ENCODE measurements around the gene PAX4.
"Not testable (repeated sequence)": the region's sequence is repeated elsewhere in the genome, so short reads cannot be mapped to it uniquely, and the experiment has no call there.

Gene PAX4

DNA sequence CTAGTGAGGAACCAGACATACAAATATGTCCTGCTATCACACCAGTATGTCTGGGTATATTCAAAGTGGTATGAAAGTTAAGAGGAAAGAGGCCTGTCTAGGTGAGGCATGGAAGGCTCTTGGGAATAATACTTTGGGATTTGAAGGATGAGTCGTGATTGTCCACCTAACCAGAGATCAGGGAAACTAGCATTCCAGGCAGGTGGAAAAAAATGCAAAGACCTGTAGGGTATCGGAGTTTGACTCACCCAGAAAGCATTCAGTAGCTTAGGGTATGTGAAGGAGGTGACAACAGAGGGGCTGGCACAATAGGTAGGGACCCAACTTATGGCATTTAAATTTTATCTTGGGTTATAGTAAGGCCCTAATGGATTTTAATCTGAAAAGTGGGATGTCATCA lies 31.6 kb downstream of the PAX4 start:
- no peak for DNase-seq (ENCODE audit: low read depth in 1 of 2, low spot score in 1 of 2)

GRCh38 chr7:127585044-127585953 lies 32.6 kb downstream of the PAX4 start, which contains the start of gene GCC1:
Gene GCC1 (minus strand): TSS chr7:127585596. CDS start chr7:127585182, 414 bp downstream.
- DNase-seq (ENCODE audit: low read depth in 1 of 2, low spot score in 1 of 2), result peak; percentile 87 to 95

- DNase-seq (ENCODE audit: low read depth in 1 of 2, low spot score in 1 of 2), result no peak
These were observed 33.3 kb downstream of the PAX4 start for GRCh38 chr7:127584648-127585043.

DNA sequence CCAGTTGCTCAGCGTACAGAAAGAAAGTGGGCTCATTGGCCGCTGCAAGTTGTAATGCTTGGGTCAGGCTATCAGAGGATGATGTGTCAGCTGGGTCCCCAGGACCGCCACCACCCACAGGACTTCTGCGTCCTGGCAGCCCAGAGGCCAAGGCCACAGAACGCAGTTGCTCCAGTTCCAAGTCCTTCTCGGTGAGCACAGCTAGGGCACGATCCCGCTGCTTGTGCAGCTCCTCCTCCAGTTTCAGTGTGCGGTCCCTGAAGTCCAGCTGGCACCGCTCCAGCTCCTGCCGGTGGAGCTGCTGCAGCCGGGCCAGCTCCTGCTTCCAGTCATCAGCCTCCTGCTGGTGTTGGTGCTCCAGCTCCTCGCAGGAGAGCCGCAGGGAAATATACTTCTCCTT lies 35.6 kb downstream of the PAX4 start:
- DNase-seq (ENCODE audit: low read depth in 1 of 2, low spot score in 1 of 2), result no peak

- no peak for DNase-seq (ENCODE audit: low read depth in 1 of 2, low spot score in 1 of 2)
These were observed 36.2 kb downstream of the PAX4 start for GRCh38 chr7:127581716-127582115.

DNA sequence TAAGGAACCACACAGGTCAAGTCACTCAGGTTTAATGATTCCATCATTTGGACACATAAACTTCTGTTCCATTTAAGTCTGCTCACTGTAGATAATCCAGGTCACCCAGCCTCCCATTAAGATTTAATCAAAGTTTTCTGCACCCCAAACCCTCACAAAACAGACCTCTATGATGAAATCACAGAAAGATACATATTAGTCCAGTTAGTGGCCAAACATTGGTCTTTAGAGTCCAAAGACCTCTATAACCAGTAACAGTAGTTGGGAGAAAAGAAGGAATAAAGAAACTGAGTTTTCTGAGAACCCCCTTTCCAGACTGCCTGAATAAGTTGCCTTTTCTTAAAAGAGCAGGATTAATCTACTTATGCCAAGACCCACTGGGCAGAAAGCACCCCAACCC lies 37.3 kb downstream of the PAX4 start:
- DNase-seq (ENCODE audit: low read depth in 1 of 2, low spot score in 1 of 2), result no peak

GRCh38 chr7:127578711-127579275 lies 39.1 kb downstream of the PAX4 start:
- DNase-seq (ENCODE audit: low read depth in 1 of 2, low spot score in 1 of 2), result no peak

DNA sequence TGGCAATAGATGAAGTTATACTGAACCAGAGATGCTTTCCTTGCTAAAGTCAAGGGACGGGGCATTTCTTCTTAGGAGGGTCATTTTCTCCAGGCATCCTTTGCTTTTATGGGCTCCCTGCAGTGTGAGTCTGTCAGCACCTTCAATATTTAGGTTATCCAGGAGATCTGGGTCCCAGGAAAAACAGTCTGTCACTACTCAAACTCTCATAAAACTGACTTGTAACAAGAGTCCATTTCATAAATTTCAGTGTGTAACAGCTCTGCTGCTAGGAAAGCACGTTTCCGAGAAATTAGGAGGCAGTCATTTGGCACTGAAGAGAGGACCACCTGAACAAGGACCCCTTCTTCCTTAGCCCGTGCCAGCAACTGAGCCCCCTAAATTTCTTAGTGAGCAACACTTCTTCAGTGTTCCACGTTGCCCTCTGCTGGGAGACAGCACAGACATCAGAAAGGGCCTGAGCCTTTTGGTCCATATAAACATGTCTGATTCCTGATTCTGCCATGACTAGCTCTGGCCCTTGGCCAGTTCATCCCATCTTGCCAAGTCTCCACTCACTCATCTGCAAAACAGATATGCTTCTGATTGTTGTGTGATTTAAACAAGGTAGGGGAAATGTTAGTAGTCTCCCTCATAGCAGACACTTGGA lies 39.8 kb downstream of the PAX4 start:
- no peak for DNase-seq (ENCODE audit: low read depth in 1 of 2, low spot score in 1 of 2)

DNA sequence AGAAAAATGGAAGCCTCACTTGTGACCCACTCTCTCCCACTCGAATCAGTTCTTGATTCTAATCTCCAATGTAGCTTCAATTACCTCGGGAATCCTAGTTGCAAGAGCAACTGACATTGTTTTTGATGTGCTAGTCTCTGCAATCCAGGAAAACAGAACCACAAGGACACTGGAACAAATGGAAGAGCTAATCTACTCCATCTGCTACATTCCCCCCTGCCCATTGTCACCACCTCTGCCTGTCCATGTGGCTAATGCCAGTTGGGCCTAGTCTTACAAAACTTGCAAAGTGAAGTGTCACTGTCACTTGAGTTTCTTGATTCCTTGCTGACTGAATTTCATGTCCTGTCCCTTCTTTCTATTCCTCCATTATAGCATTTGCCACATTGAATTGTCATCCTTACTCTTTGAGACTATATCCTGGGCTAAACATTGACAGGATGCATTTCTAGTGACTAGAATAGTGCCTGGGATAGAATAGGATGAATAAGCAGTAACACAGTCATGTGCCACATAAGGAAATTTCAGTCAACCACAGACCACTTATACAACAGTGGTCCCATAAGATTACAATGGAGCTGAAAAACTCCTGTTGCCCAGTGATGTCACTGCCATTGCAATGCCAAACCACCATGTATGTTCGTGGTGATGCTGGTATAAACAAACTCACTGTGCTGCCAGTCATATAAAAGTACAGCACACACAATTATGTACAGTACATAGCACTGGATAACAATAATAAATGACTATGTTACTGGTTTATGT lies 46.0 kb downstream of the PAX4 start:
- DNase-seq (ENCODE audit: low read depth in 1 of 2, low spot score in 1 of 2), result no peak

DNA sequence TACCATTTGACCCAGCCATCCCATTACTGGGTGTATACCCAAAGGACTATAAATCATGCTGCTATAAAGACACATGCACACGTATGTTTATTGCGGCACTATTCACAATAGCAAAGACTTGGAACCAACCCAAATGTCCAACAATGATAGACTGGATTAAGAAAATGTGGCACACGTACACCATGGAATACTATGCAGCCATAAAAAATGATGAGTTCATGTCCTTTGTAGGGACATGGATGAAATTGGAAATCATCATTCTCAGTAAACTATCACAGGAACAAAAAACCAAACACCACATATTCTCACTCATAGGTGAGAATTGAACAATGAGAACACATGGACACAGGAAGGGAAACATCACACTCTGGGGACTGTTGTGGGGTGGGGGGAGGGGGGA lies 49.9 kb downstream of the PAX4 start:
- DNase-seq (ENCODE audit: low read depth in 1 of 2, low spot score in 1 of 2), result not testable (repeated sequence)

- DNase-seq (ENCODE audit: low read depth in 1 of 2, low spot score in 1 of 2), result no peak
These were observed 51.7 kb downstream of the PAX4 start for GRCh38 chr7:127566242-127566641.
